H9 (cell line): ENCODE measurements around the gene PCCB. TPM values are rescaled to one million over a fixed set of nuclear protein-coding genes. Genes with fewer than 3 reads are reported as not detected.

ENCODE experiments used
- DNase-seq: peaks from one replicate; pipeline ENCODE4 v3.0.0-alpha.2; 2017
- H2AFZ ChIP-seq: one replicate; pipeline ENCODE4 v1.6.1; 2013; ENCODE audit warnings: mild to moderate bottlenecking, low read length, control low read depth, moderate library complexity
- H2AK5ac ChIP-seq: 2 replicates; pipeline ENCODE4 v1.6.1; 2013; ENCODE audit warnings: low read length, control low read depth, mixed read lengths; ENCODE audit not compliant: insufficient read length
- H2BK120ac ChIP-seq: one replicate; pipeline ENCODE4 v1.6.1; 2013; ENCODE audit warnings: low read depth, mild to moderate bottlenecking, low read length, control low read depth, inconsistent platforms; ENCODE audit not compliant: poor library complexity, severe bottlenecking
- H2BK12ac ChIP-seq: 2 replicates; pipeline ENCODE4 v1.6.1; 2013; ENCODE audit warnings: low read length, control low read depth, mixed read lengths, low read depth; ENCODE audit not compliant: insufficient read length
- H2BK15ac ChIP-seq: 2 replicates; pipeline ENCODE4 v1.6.1; 2013; ENCODE audit warnings: low read depth, low read length, control low read depth
- H2BK20ac ChIP-seq: one replicate; pipeline ENCODE4 v1.6.1; 2013; ENCODE audit warnings: low read depth, mild to moderate bottlenecking, low read length, control low read depth, inconsistent platforms; ENCODE audit not compliant: poor library complexity, severe bottlenecking
- H2BK5ac ChIP-seq: 2 replicates; pipeline ENCODE4 v1.6.1; 2013; ENCODE audit warnings: low read length, control low read depth, mixed read lengths; ENCODE audit not compliant: insufficient read length
- H3K14ac ChIP-seq: 2 replicates; pipeline ENCODE4 v1.6.1; 2013; ENCODE audit warnings: low read length, control low read depth; ENCODE audit not compliant: insufficient read depth
- H3K18ac ChIP-seq: 2 replicates; pipeline ENCODE4 v1.6.1; 2013; ENCODE audit warnings: low read depth, mild to moderate bottlenecking, mixed read lengths, low read length, control low read depth; ENCODE audit not compliant: insufficient read length
- H3K23ac ChIP-seq: 2 replicates; pipeline ENCODE4 v1.6.1; 2013; ENCODE audit warnings: low read length, control low read depth, mixed read lengths, low read depth; ENCODE audit not compliant: insufficient read length
- H3K23me2 ChIP-seq: 2 replicates; pipeline ENCODE4 v1.6.1; 2013; ENCODE audit warnings: low read depth, mild to moderate bottlenecking, mixed read lengths, low read length, control low read depth; ENCODE audit not compliant: insufficient read length, poor library complexity, severe bottlenecking
- H3K27ac ChIP-seq: 2 replicates; pipeline ENCODE4 v1.5.1; 2013; ENCODE audit warnings: low read length, control low read depth, mixed read lengths, low read depth; ENCODE audit not compliant: insufficient read length
- H3K27me3 ChIP-seq: 2 replicates; pipeline ENCODE4 v1.6.1; 2013; ENCODE audit warnings: low read length, control low read depth, inconsistent platforms; ENCODE audit not compliant: insufficient read depth
- H3K4ac ChIP-seq: 2 replicates; pipeline ENCODE4 v1.6.1; 2013; ENCODE audit warnings: low read depth, mild to moderate bottlenecking, control low read depth, inconsistent platforms, low read length, moderate library complexity
- H3K4me1 ChIP-seq: 2 replicates; pipeline ENCODE4 v1.6.1; 2013; ENCODE audit warnings: low read length, control low read depth, inconsistent platforms; ENCODE audit not compliant: insufficient read depth
- H3K4me2 ChIP-seq: 2 replicates; pipeline ENCODE4 v1.6.1; 2013; ENCODE audit warnings: low read length, control low read depth, mixed read lengths; ENCODE audit not compliant: insufficient read length, insufficient read depth
- H3K56ac ChIP-seq: 2 replicates; pipeline ENCODE4 v1.6.1; 2013; ENCODE audit warnings: low read depth, mild to moderate bottlenecking, mixed read lengths, low read length, control low read depth; ENCODE audit not compliant: insufficient read length
- H3K79me1 ChIP-seq: 2 replicates; pipeline ENCODE4 v1.6.1; 2013; ENCODE audit warnings: low read depth, mild to moderate bottlenecking, moderate library complexity, low read length, control low read depth, inconsistent platforms; ENCODE audit not compliant: insufficient read depth, poor library complexity, severe bottlenecking
- H3K79me2 ChIP-seq: 2 replicates; pipeline ENCODE4 v1.6.1; 2013; ENCODE audit warnings: low read length, control low read depth, inconsistent platforms; ENCODE audit not compliant: insufficient read depth
- H3K9ac ChIP-seq: 2 replicates; pipeline ENCODE4 v1.6.1; 2013; ENCODE audit warnings: low read length, control low read depth, mixed read lengths; ENCODE audit not compliant: insufficient read length; ENCODE audit errors: extremely low read depth
- H3K9me3 ChIP-seq: one replicate; pipeline ENCODE4 v1.6.1; 2013; ENCODE audit warnings: low read depth, low read length, inconsistent platforms; ENCODE audit not compliant: control insufficient read depth
- H3T11ph ChIP-seq: one replicate; pipeline ENCODE4 v1.6.1; 2013; ENCODE audit warnings: mild to moderate bottlenecking, low read length, control low read depth, inconsistent platforms
- H4K20me1 ChIP-seq: one replicate; pipeline ENCODE4 v1.6.1; 2013; ENCODE audit not compliant: control insufficient read depth, insufficient read length, insufficient read depth
- H4K5ac ChIP-seq: 2 replicates; pipeline ENCODE4 v1.6.1; 2013; ENCODE audit warnings: low read depth, mild to moderate bottlenecking, mixed read lengths, low read length, control low read depth; ENCODE audit not compliant: insufficient read length
- H4K8ac ChIP-seq: replicated peaks from 2 replicates; pipeline ENCODE4 v1.6.1; 2013; ENCODE audit warnings: low read length, control low read depth, mixed read lengths, low read depth; ENCODE audit not compliant: insufficient read length
- H4K91ac ChIP-seq: 2 replicates; pipeline ENCODE4 v1.6.1; 2013; ENCODE audit warnings: low read depth, mild to moderate bottlenecking, moderate library complexity, mixed read lengths, low read length, control low read depth; ENCODE audit not compliant: insufficient read length
- H3K27ac Mint-ChIP-seq, 3 experiments: 2 replicates in 2 of 3; 3 replicates in 1 of 3; pipeline ENCODE4 v1.8.0; 2020 to 2021; ENCODE audit warnings: mixed read lengths in 3 of 3, mild to moderate bottlenecking in 1 of 3, moderate library complexity in 1 of 3
- H3K27me3 Mint-ChIP-seq: 2 replicates; pipeline ENCODE4 v1.8.0; 2021; ENCODE audit warnings: low read depth, mild to moderate bottlenecking, moderate library complexity, mixed read lengths
- H3K36me3 Mint-ChIP-seq, 3 experiments: 2 replicates in 2 of 3; 3 replicates in 1 of 3; pipeline ENCODE4 v1.8.0; 2020 to 2021; ENCODE audit warnings: low read depth in 3 of 3, mixed read lengths in 3 of 3; ENCODE audit not compliant: insufficient read depth in 1 of 3
- H3K4me1 Mint-ChIP-seq, 2 experiments: 2 replicates each; pipeline ENCODE4 v1.8.0; 2020; ENCODE audit warnings: mixed read lengths in 2 of 2
- H3K4me3 Mint-ChIP-seq, 2 experiments: 2 replicates in 1 of 2; 3 replicates in 1 of 2; pipeline ENCODE4 v1.8.0; 2020 to 2021; ENCODE audit warnings: mild to moderate bottlenecking in 2 of 2, mixed read lengths in 2 of 2, moderate library complexity in 1 of 2
- H3K9me3 Mint-ChIP-seq, 2 experiments: 2 replicates in 1 of 2; 3 replicates in 1 of 2; pipeline ENCODE4 v1.8.0; 2020; ENCODE audit warnings: mild to moderate bottlenecking in 2 of 2, mixed read lengths in 2 of 2, moderate library complexity in 1 of 2
- CTCF ChIP-seq: fragments of 200-600 bp; sonication (generic); conservative IDR thresholded peaks from 3 replicates; pipeline ENCODE4 v1.8.0; 2021; ENCODE audit warnings: antibody characterized with exemption, mild to moderate bottlenecking
- WGBS: extraction: QIAGEN DNeasy Blood & Tissue Kit; methylation state at CpG from one replicate; pipeline ENCODE4 v1.1.7; 2013; ENCODE audit warnings: missing lambda C conversion rate, low lambda C conversion rate, mixed read lengths; ENCODE audit not compliant: insufficient read length; ENCODE audit errors: extremely low coverage; 5-methylcytosine and 5-hydroxymethylcytosine counted together
- total RNA-seq: library from RNA; stranded (reverse); gene quantifications from 2 replicates; pipeline ENCODE4 v1.2.1, GENCODE V29; 2021

Gene PCCB
- total RNA-seq, 1 experiment from 2014 or later, result 68.9 TPM

- Histone ChIP-seq H3K4me2 (no peak overlapping the region), H2BK15ac (no peak overlapping the region), H4K20me1 (no peaks in the 10 kb centered on the region), H3K4me1 (no peaks in the 10 kb centered on the region), H2AK5ac (no peak overlapping the region), H3K23me2 (no peaks in the 10 kb centered on the region), H2BK20ac (no peak overlapping the region), H3K9ac (no peak overlapping the region), H3K27me3 (no peaks in the 10 kb centered on the region), H4K5ac (no peak overlapping the region), H3K23ac (no peak overlapping the region), H3T11ph (no peak overlapping the region), H4K8ac (no peak overlapping the region), H3K18ac (no peak overlapping the region), H3K14ac (no peak overlapping the region), H2BK12ac (no peak overlapping the region), H3K79me2 (no peaks in the 10 kb centered on the region), H3K79me1 (no peaks in the 10 kb centered on the region), H3K56ac (no peak overlapping the region), H2BK120ac (no peak overlapping the region), H3K27ac (no peak overlapping the region), H3K9me3 (no peaks in the 10 kb centered on the region), H2AFZ (no peak overlapping the region), H3K4ac (no peak overlapping the region), H4K91ac (no peak overlapping the region), H2BK5ac (no peak overlapping the region)
- WGBS, result no CpG with 5 or more reads among the region's 5 CpGs
- Mint-ChIP-seq H3K9me3 (no peaks in the 10 kb centered on the region), H3K27me3 (no peaks in the 10 kb centered on the region), H3K27ac (no peak overlapping the region), H3K4me1 (peaks cover 5 to 6% of the 10 kb centered on the region in 2 experiments; a peak in 2 of 4 replicates), H3K36me3 (peaks cover 8 to 20% (median 18%) of the 10 kb centered on the region in 3 experiments; a peak in 6 of 7 replicates), H3K4me3 (no peak overlapping the region)
- no peak for DNase-seq
- TF ChIP-seq CTCF, result no peak
These were observed 93.9 kb downstream of the PCCB start for GRCh38 chr3:136343873-136344555.
